H9 (cell line): ENCODE data around the gene DDI2. TPM values are rescaled to one million over a fixed set of nuclear protein-coding genes. Genes with fewer than 3 reads are reported as not detected.

Experiments
- DNase-seq: peaks from one replicate; pipeline ENCODE4 v3.0.0-alpha.2; 2017
- H2AFZ ChIP-seq: one replicate; pipeline ENCODE4 v1.6.1; 2013; ENCODE audit warnings: mild to moderate bottlenecking, low read length, control low read depth, moderate library complexity
- H2AK5ac ChIP-seq: 2 replicates; pipeline ENCODE4 v1.6.1; 2013; ENCODE audit warnings: low read length, control low read depth, mixed read lengths; ENCODE audit not compliant: insufficient read length
- H2BK120ac ChIP-seq: one replicate; pipeline ENCODE4 v1.6.1; 2013; ENCODE audit warnings: low read depth, mild to moderate bottlenecking, low read length, control low read depth, inconsistent platforms; ENCODE audit not compliant: poor library complexity, severe bottlenecking
- H2BK12ac ChIP-seq: 2 replicates; pipeline ENCODE4 v1.6.1; 2013; ENCODE audit warnings: low read length, control low read depth, mixed read lengths, low read depth; ENCODE audit not compliant: insufficient read length
- H2BK15ac ChIP-seq: 2 replicates; pipeline ENCODE4 v1.6.1; 2013; ENCODE audit warnings: low read depth, low read length, control low read depth
- H2BK20ac ChIP-seq: one replicate; pipeline ENCODE4 v1.6.1; 2013; ENCODE audit warnings: low read depth, mild to moderate bottlenecking, low read length, control low read depth, inconsistent platforms; ENCODE audit not compliant: poor library complexity, severe bottlenecking
- H2BK5ac ChIP-seq: 2 replicates; pipeline ENCODE4 v1.6.1; 2013; ENCODE audit warnings: low read length, control low read depth, mixed read lengths; ENCODE audit not compliant: insufficient read length
- H3K14ac ChIP-seq: 2 replicates; pipeline ENCODE4 v1.6.1; 2013; ENCODE audit warnings: low read length, control low read depth; ENCODE audit not compliant: insufficient read depth
- H3K18ac ChIP-seq: 2 replicates; pipeline ENCODE4 v1.6.1; 2013; ENCODE audit warnings: low read depth, mild to moderate bottlenecking, mixed read lengths, low read length, control low read depth; ENCODE audit not compliant: insufficient read length
- H3K23ac ChIP-seq: 2 replicates; pipeline ENCODE4 v1.6.1; 2013; ENCODE audit warnings: low read length, control low read depth, mixed read lengths, low read depth; ENCODE audit not compliant: insufficient read length
- H3K23me2 ChIP-seq: 2 replicates; pipeline ENCODE4 v1.6.1; 2013; ENCODE audit warnings: low read depth, mild to moderate bottlenecking, mixed read lengths, low read length, control low read depth; ENCODE audit not compliant: insufficient read length, poor library complexity, severe bottlenecking
- H3K27ac ChIP-seq: 2 replicates; pipeline ENCODE4 v1.5.1; 2013; ENCODE audit warnings: low read length, control low read depth, mixed read lengths, low read depth; ENCODE audit not compliant: insufficient read length
- H3K27me3 ChIP-seq: 2 replicates; pipeline ENCODE4 v1.6.1; 2013; ENCODE audit warnings: low read length, control low read depth, inconsistent platforms; ENCODE audit not compliant: insufficient read depth
- H3K4ac ChIP-seq: 2 replicates; pipeline ENCODE4 v1.6.1; 2013; ENCODE audit warnings: low read depth, mild to moderate bottlenecking, control low read depth, inconsistent platforms, low read length, moderate library complexity
- H3K4me1 ChIP-seq: 2 replicates; pipeline ENCODE4 v1.6.1; 2013; ENCODE audit warnings: low read length, control low read depth, inconsistent platforms; ENCODE audit not compliant: insufficient read depth
- H3K4me2 ChIP-seq: 2 replicates; pipeline ENCODE4 v1.6.1; 2013; ENCODE audit warnings: low read length, control low read depth, mixed read lengths; ENCODE audit not compliant: insufficient read length, insufficient read depth
- H3K56ac ChIP-seq: 2 replicates; pipeline ENCODE4 v1.6.1; 2013; ENCODE audit warnings: low read depth, mild to moderate bottlenecking, mixed read lengths, low read length, control low read depth; ENCODE audit not compliant: insufficient read length
- H3K79me1 ChIP-seq: 2 replicates; pipeline ENCODE4 v1.6.1; 2013; ENCODE audit warnings: low read depth, mild to moderate bottlenecking, moderate library complexity, low read length, control low read depth, inconsistent platforms; ENCODE audit not compliant: insufficient read depth, poor library complexity, severe bottlenecking
- H3K79me2 ChIP-seq: 2 replicates; pipeline ENCODE4 v1.6.1; 2013; ENCODE audit warnings: low read length, control low read depth, inconsistent platforms; ENCODE audit not compliant: insufficient read depth
- H3K9ac ChIP-seq: 2 replicates; pipeline ENCODE4 v1.6.1; 2013; ENCODE audit warnings: low read length, control low read depth, mixed read lengths; ENCODE audit not compliant: insufficient read length; ENCODE audit errors: extremely low read depth
- H3K9me3 ChIP-seq: one replicate; pipeline ENCODE4 v1.6.1; 2013; ENCODE audit warnings: low read depth, low read length, inconsistent platforms; ENCODE audit not compliant: control insufficient read depth
- H3T11ph ChIP-seq: one replicate; pipeline ENCODE4 v1.6.1; 2013; ENCODE audit warnings: mild to moderate bottlenecking, low read length, control low read depth, inconsistent platforms
- H4K20me1 ChIP-seq: one replicate; pipeline ENCODE4 v1.6.1; 2013; ENCODE audit not compliant: control insufficient read depth, insufficient read length, insufficient read depth
- H4K5ac ChIP-seq: 2 replicates; pipeline ENCODE4 v1.6.1; 2013; ENCODE audit warnings: low read depth, mild to moderate bottlenecking, mixed read lengths, low read length, control low read depth; ENCODE audit not compliant: insufficient read length
- H4K8ac ChIP-seq: replicated peaks from 2 replicates; pipeline ENCODE4 v1.6.1; 2013; ENCODE audit warnings: low read length, control low read depth, mixed read lengths, low read depth; ENCODE audit not compliant: insufficient read length
- H4K91ac ChIP-seq: 2 replicates; pipeline ENCODE4 v1.6.1; 2013; ENCODE audit warnings: low read depth, mild to moderate bottlenecking, moderate library complexity, mixed read lengths, low read length, control low read depth; ENCODE audit not compliant: insufficient read length
- H3K27ac Mint-ChIP-seq, 3 experiments: 2 replicates in 2 of 3; 3 replicates in 1 of 3; pipeline ENCODE4 v1.8.0; 2020 to 2021; ENCODE audit warnings: mixed read lengths in 3 of 3, mild to moderate bottlenecking in 1 of 3, moderate library complexity in 1 of 3
- H3K27me3 Mint-ChIP-seq: 2 replicates; pipeline ENCODE4 v1.8.0; 2021; ENCODE audit warnings: low read depth, mild to moderate bottlenecking, moderate library complexity, mixed read lengths
- H3K36me3 Mint-ChIP-seq, 3 experiments: 2 replicates in 2 of 3; 3 replicates in 1 of 3; pipeline ENCODE4 v1.8.0; 2020 to 2021; ENCODE audit warnings: low read depth in 3 of 3, mixed read lengths in 3 of 3; ENCODE audit not compliant: insufficient read depth in 1 of 3
- H3K4me1 Mint-ChIP-seq, 2 experiments: 2 replicates each; pipeline ENCODE4 v1.8.0; 2020; ENCODE audit warnings: mixed read lengths in 2 of 2
- H3K4me3 Mint-ChIP-seq, 2 experiments: 2 replicates in 1 of 2; 3 replicates in 1 of 2; pipeline ENCODE4 v1.8.0; 2020 to 2021; ENCODE audit warnings: mild to moderate bottlenecking in 2 of 2, mixed read lengths in 2 of 2, moderate library complexity in 1 of 2
- H3K9me3 Mint-ChIP-seq, 2 experiments: 2 replicates in 1 of 2; 3 replicates in 1 of 2; pipeline ENCODE4 v1.8.0; 2020; ENCODE audit warnings: mild to moderate bottlenecking in 2 of 2, mixed read lengths in 2 of 2, moderate library complexity in 1 of 2
- WGBS: extraction: QIAGEN DNeasy Blood & Tissue Kit; methylation state at CpG from one replicate; pipeline ENCODE4 v1.1.7; 2013; ENCODE audit warnings: missing lambda C conversion rate, low lambda C conversion rate, mixed read lengths; ENCODE audit not compliant: insufficient read length; ENCODE audit errors: extremely low coverage; 5-methylcytosine and 5-hydroxymethylcytosine counted together
- total RNA-seq: library from RNA; stranded (reverse); gene quantifications from 2 replicates; pipeline ENCODE4 v1.2.1, GENCODE V29; 2021
- TF ChIP-seq, protein P1 (sequence below): fragments of 200-600 bp; sonication (generic); conservative IDR thresholded peaks from 3 replicates; pipeline ENCODE4 v1.8.0; 2021; ENCODE audit warnings: antibody characterized with exemption, mild to moderate bottlenecking

Gene DDI2
- total RNA-seq, 1 experiment from 2014 or later = 45.0 TPM

- Histone ChIP-seq H3K27ac (no peak overlapping the region), H2BK15ac (peak overlapping the region; percentile 65; the same call in 1 of the 2 replicates), H2BK120ac (no peak overlapping the region), H3K9me3 (no peaks in the 10 kb centered on the region), H3K27me3 (no peaks in the 10 kb centered on the region), H4K91ac (no peak overlapping the region), H3K23ac (no peak overlapping the region), H4K5ac (no peak overlapping the region), H3K4ac (no peak overlapping the region), H3K4me1 (no peaks in the 10 kb centered on the region; the same call in 1 of the 2 replicates), H2BK5ac (no peak overlapping the region), H2BK20ac (no peak overlapping the region), H2AFZ (no peak overlapping the region), H4K20me1 (no peaks in the 10 kb centered on the region), H3K18ac (no peak overlapping the region), H2AK5ac (no peak overlapping the region), H3K4me2 (no peak overlapping the region), H3T11ph (no peak overlapping the region), H3K56ac (no peak overlapping the region), H3K79me1 (no peaks in the 10 kb centered on the region), H3K14ac (no peak overlapping the region; the same call in 1 of the 2 replicates), H2BK12ac (no peak overlapping the region), H3K9ac (no peak overlapping the region), H3K23me2 (no peaks in the 10 kb centered on the region), H3K79me2 (no peaks in the 10 kb centered on the region; the same call in 1 of the 2 replicates), H4K8ac (no peak overlapping the region)
- peak overlapping the region; percentile 4 to 88 (median 8); a peak in 4 of 7 replicates for H3K27ac Mint-ChIP-seq
- no CpG with 5 or more reads among the region's 19 CpGs for WGBS
- H3K36me3 Mint-ChIP-seq = peaks cover 6 to 17% (median 14%) of the 10 kb centered on the region in 3 experiments
- peak; percentile 61 for DNase-seq
- peaks cover 3% of the 10 kb centered on the region in 2 experiments; a peak in 2 of 4 replicates for H3K4me1 Mint-ChIP-seq
- TF ChIP-seq, protein P1, sequence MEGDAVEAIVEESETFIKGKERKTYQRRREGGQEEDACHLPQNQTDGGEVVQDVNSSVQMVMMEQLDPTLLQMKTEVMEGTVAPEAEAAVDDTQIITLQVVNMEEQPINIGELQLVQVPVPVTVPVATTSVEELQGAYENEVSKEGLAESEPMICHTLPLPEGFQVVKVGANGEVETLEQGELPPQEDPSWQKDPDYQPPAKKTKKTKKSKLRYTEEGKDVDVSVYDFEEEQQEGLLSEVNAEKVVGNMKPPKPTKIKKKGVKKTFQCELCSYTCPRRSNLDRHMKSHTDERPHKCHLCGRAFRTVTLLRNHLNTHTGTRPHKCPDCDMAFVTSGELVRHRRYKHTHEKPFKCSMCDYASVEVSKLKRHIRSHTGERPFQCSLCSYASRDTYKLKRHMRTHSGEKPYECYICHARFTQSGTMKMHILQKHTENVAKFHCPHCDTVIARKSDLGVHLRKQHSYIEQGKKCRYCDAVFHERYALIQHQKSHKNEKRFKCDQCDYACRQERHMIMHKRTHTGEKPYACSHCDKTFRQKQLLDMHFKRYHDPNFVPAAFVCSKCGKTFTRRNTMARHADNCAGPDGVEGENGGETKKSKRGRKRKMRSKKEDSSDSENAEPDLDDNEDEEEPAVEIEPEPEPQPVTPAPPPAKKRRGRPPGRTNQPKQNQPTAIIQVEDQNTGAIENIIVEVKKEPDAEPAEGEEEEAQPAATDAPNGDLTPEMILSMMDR = peak; percentile 44
- no peaks in the 10 kb centered on the region for H3K27me3 Mint-ChIP-seq
- H3K9me3 Mint-ChIP-seq = no peaks in the 10 kb centered on the region
- no peak overlapping the region for H3K4me3 Mint-ChIP-seq
Observed at GRCh38 chr1:15702722-15703550, 85.7 kb downstream of the DDI2 start.
